Measurements from ENCODE around the gene CALD1.

GRCh38 chr7:134947329-134947728, 167.9 kb downstream of the CALD1 start:
- no peak for TF ChIP-seq POLR2A (IDR thresholded peaks at IDR 0.05)
- TF ChIP-seq CTCF (IDR thresholded peaks at IDR 0.05), result no peak
